ENCODE results near the gene SPTB. TPM values are rescaled to one million over a fixed set of nuclear protein-coding genes. Genes with fewer than 3 reads are reported as not detected.
A peak's percentile ranks its signal among the peaks of the same experiment; 100 is the strongest.

SPTB gene
- total and polyA plus RNA-seq, 2 experiments from 2014 or later, result 1.1 to 1.7 TPM

DNA sequence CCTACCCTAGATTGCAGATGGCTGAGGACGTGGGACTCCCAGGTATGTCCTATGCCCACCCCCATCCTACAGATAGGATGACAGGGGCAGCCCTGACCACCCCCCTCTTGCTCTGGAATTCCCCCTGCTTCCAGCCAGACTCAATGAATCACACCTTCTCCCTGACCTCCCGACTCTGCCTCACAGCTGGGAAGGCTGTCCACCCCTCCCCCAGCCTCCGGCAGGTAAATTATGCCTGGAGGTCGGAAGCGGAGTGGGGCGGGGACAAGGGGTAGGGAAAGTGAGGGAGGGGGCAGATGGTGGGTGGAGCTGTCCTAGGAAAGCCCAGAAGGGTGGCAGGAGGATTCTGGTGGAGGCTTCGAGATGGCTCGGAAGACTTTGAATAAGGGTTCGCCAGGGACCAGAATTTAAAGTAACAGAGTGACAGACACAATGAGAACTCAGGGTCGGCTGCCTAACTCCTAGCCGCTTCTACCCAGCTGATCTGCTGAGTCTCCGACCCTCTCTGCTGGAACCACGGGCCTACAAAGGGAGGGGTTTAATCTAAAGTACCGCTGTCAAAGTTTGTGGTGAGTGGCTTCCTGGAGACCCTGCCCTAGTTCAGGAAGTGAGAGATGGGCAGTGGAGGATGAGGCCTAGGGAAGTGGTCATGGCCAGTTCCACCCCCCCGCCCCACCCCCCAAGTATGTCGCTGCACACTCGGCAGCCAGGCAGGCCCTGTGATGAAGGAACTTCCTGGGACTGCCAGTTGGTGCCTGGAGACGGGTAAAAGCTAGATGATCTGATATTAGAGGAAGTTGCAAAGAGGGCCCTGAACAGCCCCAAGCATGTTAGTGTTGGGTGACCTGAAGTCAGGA is 171.3 kb downstream of the SPTB start:
- no peaks in the 10 kb centered on the region for H3K9me2 ChIP-seq (replicated peaks; ENCODE audit: insufficient read depth)
- no peak overlapping the region for H2AFZ ChIP-seq
- peak overlapping the region; percentile 83 for H3K4me2 ChIP-seq
- TF ChIP-seq EZH2 (IDR thresholded peaks at IDR 0.05; ENCODE audit: borderline replicate concordance), result no peak
- TF ChIP-seq, protein P1, sequence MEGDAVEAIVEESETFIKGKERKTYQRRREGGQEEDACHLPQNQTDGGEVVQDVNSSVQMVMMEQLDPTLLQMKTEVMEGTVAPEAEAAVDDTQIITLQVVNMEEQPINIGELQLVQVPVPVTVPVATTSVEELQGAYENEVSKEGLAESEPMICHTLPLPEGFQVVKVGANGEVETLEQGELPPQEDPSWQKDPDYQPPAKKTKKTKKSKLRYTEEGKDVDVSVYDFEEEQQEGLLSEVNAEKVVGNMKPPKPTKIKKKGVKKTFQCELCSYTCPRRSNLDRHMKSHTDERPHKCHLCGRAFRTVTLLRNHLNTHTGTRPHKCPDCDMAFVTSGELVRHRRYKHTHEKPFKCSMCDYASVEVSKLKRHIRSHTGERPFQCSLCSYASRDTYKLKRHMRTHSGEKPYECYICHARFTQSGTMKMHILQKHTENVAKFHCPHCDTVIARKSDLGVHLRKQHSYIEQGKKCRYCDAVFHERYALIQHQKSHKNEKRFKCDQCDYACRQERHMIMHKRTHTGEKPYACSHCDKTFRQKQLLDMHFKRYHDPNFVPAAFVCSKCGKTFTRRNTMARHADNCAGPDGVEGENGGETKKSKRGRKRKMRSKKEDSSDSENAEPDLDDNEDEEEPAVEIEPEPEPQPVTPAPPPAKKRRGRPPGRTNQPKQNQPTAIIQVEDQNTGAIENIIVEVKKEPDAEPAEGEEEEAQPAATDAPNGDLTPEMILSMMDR (IDR thresholded peaks at IDR 0.05; ENCODE audit: poor library complexity), result no peak
- 30% methylated on average over 11 of the region's 18 CpGs for WGBS (ENCODE audit: low lambda C conversion rate, missing lambda C conversion rate)
- no peaks in the 10 kb centered on the region for H3K36me3 ChIP-seq (replicated peaks; ENCODE audit: insufficient read depth, low read depth)
- H3K4me1 ChIP-seq (ENCODE audit: insufficient read depth), result peaks cover 38% of the 10 kb centered on the region
- H3K27ac ChIP-seq, result peak overlapping the region; percentile 97
- no peaks in the 10 kb centered on the region for H3K27me3 ChIP-seq
- peaks cover 88% of the 10 kb centered on the region for H3K79me2 ChIP-seq
- peaks cover 21% of the 10 kb centered on the region for H4K20me1 ChIP-seq (ENCODE audit: insufficient read depth, poor library complexity, severe bottlenecking)
- peak; percentile 87 for DNase-seq (ENCODE audit: low spot score)
- H3K4me3 ChIP-seq, result no peak overlapping the region
- no peaks in the 10 kb centered on the region for H3K9me3 ChIP-seq (ENCODE audit: low read depth)

DNA sequence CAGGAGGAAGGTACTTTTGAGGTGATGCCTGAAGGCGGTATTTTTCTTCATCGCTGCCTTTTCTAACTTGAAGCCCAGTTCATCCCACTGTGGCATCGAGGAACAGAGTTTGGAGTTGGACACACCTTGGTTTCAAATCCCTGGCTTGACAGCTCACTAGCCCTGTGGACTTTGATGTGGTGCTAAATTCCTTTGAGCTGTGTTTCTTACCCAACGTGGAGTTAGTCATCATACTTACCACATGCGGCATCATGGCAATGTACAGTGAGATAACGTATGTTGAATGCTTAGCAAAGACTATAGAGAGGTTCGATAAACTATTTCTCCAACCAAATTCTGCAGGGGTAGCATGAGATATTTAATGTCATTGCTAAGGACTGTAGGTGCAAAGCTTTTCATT is 172.0 kb downstream of the SPTB start:
- no peaks in the 10 kb centered on the region for H3K27me3 ChIP-seq
- WGBS (ENCODE audit: low lambda C conversion rate, missing lambda C conversion rate), result 48% methylated on average over 7 of the region's 7 CpGs
- H3K4me2 ChIP-seq, result peak overlapping the region; percentile 83
- H3K27ac ChIP-seq, result peak overlapping the region; percentile 97
- H3K9me3 ChIP-seq (ENCODE audit: low read depth), result no peaks in the 10 kb centered on the region
- H3K9me2 ChIP-seq (replicated peaks; ENCODE audit: insufficient read depth), result no peaks in the 10 kb centered on the region
- peak; percentile 83 for DNase-seq (ENCODE audit: low spot score)
- no peaks in the 10 kb centered on the region for H3K36me3 ChIP-seq (replicated peaks; ENCODE audit: insufficient read depth, low read depth)
- peaks cover 81% of the 10 kb centered on the region for H3K79me2 ChIP-seq
- H4K20me1 ChIP-seq (ENCODE audit: insufficient read depth, poor library complexity, severe bottlenecking), result peaks cover 21% of the 10 kb centered on the region
- peaks cover 44% of the 10 kb centered on the region for H3K4me1 ChIP-seq (ENCODE audit: insufficient read depth)
- TF ChIP-seq, protein P1 (IDR thresholded peaks at IDR 0.05; ENCODE audit: poor library complexity), result no peak
- TF ChIP-seq EZH2 (IDR thresholded peaks at IDR 0.05; ENCODE audit: borderline replicate concordance) (no peak), EZH2phosphoT487 (IDR thresholded peaks at IDR 0.05; ENCODE audit: low read depth, severe bottlenecking, unreplicated experiment) (no peak)
- H3K4me3 ChIP-seq, result no peak overlapping the region
- no peak overlapping the region for H2AFZ ChIP-seq

- WGBS (ENCODE audit: low lambda C conversion rate, missing lambda C conversion rate), result 28% methylated on average over 14 of the region's 14 CpGs
- Histone ChIP-seq H3K4me2 (peak overlapping the region; percentile 83), H3K27ac (peak overlapping the region; percentile 97), H3K9me2 (replicated peaks; ENCODE audit: insufficient read depth) (no peaks in the 10 kb centered on the region), H3K27me3 (no peaks in the 10 kb centered on the region), H3K4me1 (ENCODE audit: insufficient read depth) (peaks cover 49% of the 10 kb centered on the region), H3K79me2 (peaks cover 71% of the 10 kb centered on the region), H3K36me3 (replicated peaks; ENCODE audit: insufficient read depth, low read depth) (no peaks in the 10 kb centered on the region), H3K4me3 (no peak overlapping the region), H3K9me3 (ENCODE audit: low read depth) (no peaks in the 10 kb centered on the region), H2AFZ (no peak overlapping the region), H4K20me1 (ENCODE audit: insufficient read depth, poor library complexity, severe bottlenecking) (peaks cover 21% of the 10 kb centered on the region)
- TF ChIP-seq, protein P1 (IDR thresholded peaks at IDR 0.05; ENCODE audit: poor library complexity), result no peak
- TF ChIP-seq EZH2phosphoT487 (IDR thresholded peaks at IDR 0.05; ENCODE audit: low read depth, severe bottlenecking, unreplicated experiment), result no peak
- TF ChIP-seq EZH2 (IDR thresholded peaks at IDR 0.05; ENCODE audit: borderline replicate concordance), result no peak
- DNase-seq (ENCODE audit: low spot score), result no peak
These were observed 173.0 kb downstream of the SPTB start for GRCh38 chr14:64706593-64707193.

Data from hepatocyte (in vitro differentiated cells).